WERI-Rb-1 (cell line): ENCODE measurements around the gene TRIM41.
"Not testable (repeated sequence)": the region's sequence is repeated elsewhere in the genome, so short reads cannot be mapped to it uniquely, and the experiment has no call there.

ENCODE experiments used
- DNase-seq: peaks from one replicate; pipeline ENCODE4 v3.0.0-alpha.2; 2020
- H3K27ac ChIP-seq: fragments of 250-450 bp; sonication (Bioruptor Pico); 2 replicates; pipeline ENCODE4 v1.5.1; 2020; ENCODE audit warnings: mild to moderate bottlenecking, moderate library complexity
- H3K27me3 ChIP-seq: fragments of 250-450 bp; sonication (Bioruptor Pico); 2 replicates; pipeline ENCODE4 v1.5.1; 2021; ENCODE audit warnings: mild to moderate bottlenecking, low read depth, moderate library complexity; ENCODE audit not compliant: insufficient read depth, severe bottlenecking
- H3K36me3 ChIP-seq: fragments of 250-450 bp; sonication (Bioruptor Pico); 2 replicates; pipeline ENCODE4 v1.5.1; 2020; ENCODE audit warnings: mild to moderate bottlenecking, moderate library complexity
- H3K4me3 ChIP-seq: 2 replicates; pipeline ENCODE4 v1.5.1; 2011; ENCODE audit warnings: low read depth, mild to moderate bottlenecking, control low read depth, low read length
- H3K9me3 ChIP-seq: fragments of 250-450 bp; sonication (Bioruptor Pico); 2 replicates; pipeline ENCODE4 v1.5.1; 2021; ENCODE audit warnings: mild to moderate bottlenecking, moderate library complexity; ENCODE audit not compliant: severe bottlenecking
- CTCF ChIP-seq: IDR thresholded peaks from 2 replicates; pipeline ENCODE4 v1.5.1; 2011; ENCODE audit warnings: low read depth, mild to moderate bottlenecking, control low read depth, inconsistent platforms, low read length

The TRIM41 gene

GRCh38 chr5:181283347-181283746, 60.3 kb downstream of the TRIM41 start:
- DNase-seq = no peak
- no peak overlapping the region for H3K27ac ChIP-seq
- no peaks in the 10 kb centered on the region for H3K9me3 ChIP-seq
- H3K27me3 ChIP-seq = no peaks in the 10 kb centered on the region
- H3K4me3 ChIP-seq = no peak overlapping the region
- H3K36me3 ChIP-seq = no peaks in the 10 kb centered on the region
- no peak for TF ChIP-seq CTCF

GRCh38 chr5:181283841-181284755, 61.0 kb downstream of the TRIM41 start:
- not testable (repeated sequence) for H3K9me3 ChIP-seq, H3K4me3 ChIP-seq, H3K36me3 ChIP-seq, DNase-seq, H3K27me3 ChIP-seq, H3K27ac ChIP-seq
